ENCODE data around the gene C10orf71. TPM values are rescaled to one million over a fixed set of nuclear protein-coding genes. Genes with fewer than 3 reads are reported as not detected.

Gene C10orf71
- total and polyA plus RNA-seq, 2 experiments from 2014 or later, result not detected

- Histone ChIP-seq H2AFZ (no peak overlapping the region), H3K27ac (no peak overlapping the region), H3K4me2 (peak overlapping the region; percentile 19), H3K79me2 (no peaks in the 10 kb centered on the region), H3K27me3 (no peaks in the 10 kb centered on the region), H3K9me3 (ENCODE audit: low read depth) (no peaks in the 10 kb centered on the region), H4K20me1 (ENCODE audit: insufficient read depth, poor library complexity, severe bottlenecking) (no peaks in the 10 kb centered on the region), H3K9me2 (replicated peaks; ENCODE audit: insufficient read depth) (no peaks in the 10 kb centered on the region), H3K4me1 (ENCODE audit: insufficient read depth) (peaks cover 13% of the 10 kb centered on the region), H3K4me3 (no peak overlapping the region), H3K36me3 (replicated peaks; ENCODE audit: insufficient read depth, low read depth) (no peaks in the 10 kb centered on the region)
- TF ChIP-seq EZH2phosphoT487 (IDR thresholded peaks at IDR 0.05; ENCODE audit: low read depth, severe bottlenecking, unreplicated experiment) (no peak), CTCF (IDR thresholded peaks at IDR 0.05; ENCODE audit: poor library complexity) (no peak), EZH2 (IDR thresholded peaks at IDR 0.05; ENCODE audit: borderline replicate concordance) (no peak)
- no peak for DNase-seq (ENCODE audit: low spot score)
- 82% methylated on average over 9 of the region's 9 CpGs for WGBS (ENCODE audit: low lambda C conversion rate, missing lambda C conversion rate)
Measured at GRCh38 chr10:49297818-49298670, 926 bp upstream of the C10orf71 start.

- TF ChIP-seq EZH2phosphoT487 (IDR thresholded peaks at IDR 0.05; ENCODE audit: low read depth, severe bottlenecking, unreplicated experiment), result no peak
- 26% methylated on average over 11 of the region's 11 CpGs for WGBS (ENCODE audit: low lambda C conversion rate, missing lambda C conversion rate)
- H3K36me3 ChIP-seq (replicated peaks; ENCODE audit: insufficient read depth, low read depth), result no peaks in the 10 kb centered on the region
- no peaks in the 10 kb centered on the region for H3K9me3 ChIP-seq (ENCODE audit: low read depth)
- H3K27ac ChIP-seq, result no peak overlapping the region
- H3K9me2 ChIP-seq (replicated peaks; ENCODE audit: insufficient read depth), result no peaks in the 10 kb centered on the region
- peak overlapping the region; percentile 19 for H3K4me2 ChIP-seq
- no peaks in the 10 kb centered on the region for H3K79me2 ChIP-seq
- no peak for DNase-seq (ENCODE audit: low spot score)
- no peaks in the 10 kb centered on the region for H3K27me3 ChIP-seq
- H4K20me1 ChIP-seq (ENCODE audit: insufficient read depth, poor library complexity, severe bottlenecking), result no peaks in the 10 kb centered on the region
- no peak overlapping the region for H3K4me3 ChIP-seq
- peaks cover 13% of the 10 kb centered on the region for H3K4me1 ChIP-seq (ENCODE audit: insufficient read depth)
- no peak overlapping the region for H2AFZ ChIP-seq
Measured at GRCh38 chr10:49298671-49298982, 343 bp upstream of the C10orf71 start.

- Histone ChIP-seq H3K4me1 (ENCODE audit: insufficient read depth) (peaks cover 13% of the 10 kb centered on the region), H3K9me2 (replicated peaks; ENCODE audit: insufficient read depth) (no peaks in the 10 kb centered on the region), H3K36me3 (replicated peaks; ENCODE audit: insufficient read depth, low read depth) (no peaks in the 10 kb centered on the region), H3K4me2 (no peak overlapping the region), H4K20me1 (ENCODE audit: insufficient read depth, poor library complexity, severe bottlenecking) (no peaks in the 10 kb centered on the region), H2AFZ (no peak overlapping the region), H3K27me3 (no peaks in the 10 kb centered on the region), H3K4me3 (no peak overlapping the region), H3K9me3 (ENCODE audit: low read depth) (no peaks in the 10 kb centered on the region), H3K27ac (no peak overlapping the region), H3K79me2 (no peaks in the 10 kb centered on the region)
- TF ChIP-seq CTCF (IDR thresholded peaks at IDR 0.05; ENCODE audit: poor library complexity) (no peak), EZH2phosphoT487 (IDR thresholded peaks at IDR 0.05; ENCODE audit: low read depth, severe bottlenecking, unreplicated experiment) (no peak), EZH2 (IDR thresholded peaks at IDR 0.05; ENCODE audit: borderline replicate concordance) (no peak)
- no peak for DNase-seq (ENCODE audit: low spot score)
- WGBS (ENCODE audit: low lambda C conversion rate, missing lambda C conversion rate), result 79% methylated on average over 5 of the region's 5 CpGs
Measured at GRCh38 chr10:49299816-49300139, 808 bp downstream of the C10orf71 start.

DNA sequence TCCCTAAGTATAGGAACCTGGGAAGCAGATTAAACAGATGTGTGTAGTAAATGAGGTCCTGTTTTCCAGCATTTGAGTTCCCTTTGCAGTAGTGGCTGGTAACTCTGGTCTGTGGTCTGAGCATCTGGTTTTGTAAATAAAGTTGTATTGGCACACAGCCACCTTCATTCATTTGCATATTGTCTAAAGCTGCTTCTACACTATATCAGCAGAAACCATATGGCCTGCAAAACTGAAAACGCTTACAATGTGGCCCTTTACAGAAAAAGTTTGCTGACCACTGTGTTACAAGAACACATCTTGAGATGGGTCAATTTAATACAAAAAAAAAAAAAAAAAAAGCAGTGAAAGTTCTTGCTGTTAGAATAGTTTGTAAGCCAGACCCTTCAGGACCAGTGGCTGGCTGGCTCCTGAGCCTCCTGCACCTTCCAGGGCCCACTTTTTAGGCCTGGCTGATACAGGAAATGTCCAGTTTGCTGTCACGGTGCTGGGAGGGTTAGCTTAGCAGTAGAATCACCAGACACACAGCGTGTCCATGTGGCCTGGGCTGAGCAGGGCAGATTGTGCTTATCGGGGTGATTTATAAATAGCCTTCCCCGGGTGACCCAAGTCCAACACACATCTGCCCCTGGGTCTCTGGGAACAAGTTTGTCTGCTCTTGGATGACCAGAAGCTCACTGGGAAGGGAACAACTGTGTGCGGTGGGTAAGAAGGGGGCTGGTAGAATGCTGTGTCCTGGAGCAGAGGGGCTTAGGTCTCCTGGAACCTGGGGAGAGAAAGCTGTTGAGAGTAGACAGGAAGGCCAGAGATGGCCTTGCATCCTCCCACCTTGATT is 1.4 kb downstream of the C10orf71 start:
- H3K4me3 ChIP-seq, result no peak overlapping the region
- no peaks in the 10 kb centered on the region for H3K9me2 ChIP-seq (replicated peaks; ENCODE audit: insufficient read depth)
- no peaks in the 10 kb centered on the region for H3K9me3 ChIP-seq (ENCODE audit: low read depth)
- DNase-seq (ENCODE audit: low spot score), result peak; percentile 34
- H3K79me2 ChIP-seq, result no peaks in the 10 kb centered on the region
- peaks cover 13% of the 10 kb centered on the region for H3K4me1 ChIP-seq (ENCODE audit: insufficient read depth)
- no peaks in the 10 kb centered on the region for H3K27me3 ChIP-seq
- TF ChIP-seq CTCF (IDR thresholded peaks at IDR 0.05; ENCODE audit: poor library complexity) (no peak), EZH2 (IDR thresholded peaks at IDR 0.05; ENCODE audit: borderline replicate concordance) (no peak), EZH2phosphoT487 (IDR thresholded peaks at IDR 0.05; ENCODE audit: low read depth, severe bottlenecking, unreplicated experiment) (no peak)
- no peaks in the 10 kb centered on the region for H4K20me1 ChIP-seq (ENCODE audit: insufficient read depth, poor library complexity, severe bottlenecking)
- no peak overlapping the region for H2AFZ ChIP-seq
- no peak overlapping the region for H3K27ac ChIP-seq
- no peak overlapping the region for H3K4me2 ChIP-seq
- WGBS (ENCODE audit: low lambda C conversion rate, missing lambda C conversion rate), result 75% methylated on average over 6 of the region's 6 CpGs
- no peaks in the 10 kb centered on the region for H3K36me3 ChIP-seq (replicated peaks; ENCODE audit: insufficient read depth, low read depth)
